Endometrial microvascular endothelial cells (primary cell): Measurements from ENCODE around the gene HMGXB4. TPM values are rescaled to one million over a fixed set of nuclear protein-coding genes. Genes with fewer than 3 reads are reported as not detected.

Experiments
- in situ Hi-C: cut with HindIII; loops from 2 replicates; pipeline ENCODE4 v1.10.0; 2017; ENCODE audit warnings: low sequenced_read_pairs, low pct_unique_long_range_greater_than_20kb; ENCODE audit errors: inconsistent ontology term
- total RNA-seq: library from RNA; depleted of rRNA; stranded (reverse); fragments of >200 nt; gene quantifications from one replicate; pipeline ENCODE4 v1.2.3, GENCODE V29; 2015; ENCODE audit errors: inconsistent ontology term

Gene HMGXB4
- total RNA-seq, 1 donor from 2014 or later = 12.9 TPM

DNA sequence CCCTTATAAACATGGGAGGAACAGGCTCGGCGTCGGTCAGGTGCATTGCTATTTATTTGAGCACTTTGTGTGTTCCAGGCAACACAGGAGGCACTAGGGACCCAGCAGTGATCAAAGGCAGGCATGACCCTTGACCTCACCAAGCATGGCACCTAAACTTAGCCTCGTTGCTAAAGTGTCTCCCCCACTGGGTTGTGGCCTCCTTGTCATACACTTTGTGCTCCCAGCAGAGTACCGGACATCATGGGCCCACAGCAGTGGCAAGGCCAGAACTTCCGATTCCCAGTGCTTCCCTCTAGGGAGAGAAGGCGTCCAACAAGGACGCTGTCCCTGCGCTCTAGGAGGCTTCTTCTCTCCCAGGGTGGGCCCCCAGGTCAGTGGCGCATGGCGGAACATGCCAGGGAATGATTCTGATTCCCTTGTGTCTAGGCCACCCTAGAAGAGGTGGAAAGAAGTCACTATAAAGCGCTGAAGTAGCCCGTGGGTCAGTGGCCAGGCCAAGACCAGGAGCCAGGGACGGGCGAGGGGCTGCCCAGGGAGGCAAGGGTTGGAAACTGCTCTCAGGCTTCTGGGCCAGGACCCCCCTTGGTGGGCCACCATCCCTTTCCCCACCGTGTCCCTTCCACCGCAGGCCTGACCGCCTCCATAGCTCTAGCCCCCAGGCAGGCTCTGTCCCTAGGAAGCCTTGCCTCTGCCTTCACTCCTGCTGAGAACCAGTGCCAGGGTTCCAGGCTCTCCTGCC lies 62.1 kb downstream of the HMGXB4 start:
- in situ Hi-C loops = no loop called here

GRCh38 chr22:35322126-35322525 lies 64.8 kb downstream of the HMGXB4 start:
- in situ Hi-C loops = no loop called here

DNA sequence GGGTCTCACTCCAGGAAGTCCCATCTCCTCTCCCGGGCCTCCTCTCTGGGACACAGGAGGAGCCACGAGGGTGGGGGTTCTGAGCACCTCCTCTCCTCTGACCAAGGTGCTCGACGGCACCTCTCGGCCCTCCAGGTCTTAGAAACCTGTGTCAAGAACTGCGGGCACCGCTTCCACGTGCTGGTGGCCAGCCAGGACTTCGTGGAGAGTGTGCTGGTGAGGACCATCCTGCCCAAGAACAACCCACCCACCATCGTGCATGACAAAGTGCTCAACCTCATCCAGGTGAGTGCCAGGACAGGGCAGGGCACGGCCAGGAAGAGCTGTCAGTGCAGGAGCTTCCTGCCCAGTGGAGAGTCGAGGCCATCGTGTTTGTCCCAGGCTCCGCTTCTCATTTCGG lies 65.6 kb downstream of the HMGXB4 start:
- in situ Hi-C loops = no loop called here

DNA sequence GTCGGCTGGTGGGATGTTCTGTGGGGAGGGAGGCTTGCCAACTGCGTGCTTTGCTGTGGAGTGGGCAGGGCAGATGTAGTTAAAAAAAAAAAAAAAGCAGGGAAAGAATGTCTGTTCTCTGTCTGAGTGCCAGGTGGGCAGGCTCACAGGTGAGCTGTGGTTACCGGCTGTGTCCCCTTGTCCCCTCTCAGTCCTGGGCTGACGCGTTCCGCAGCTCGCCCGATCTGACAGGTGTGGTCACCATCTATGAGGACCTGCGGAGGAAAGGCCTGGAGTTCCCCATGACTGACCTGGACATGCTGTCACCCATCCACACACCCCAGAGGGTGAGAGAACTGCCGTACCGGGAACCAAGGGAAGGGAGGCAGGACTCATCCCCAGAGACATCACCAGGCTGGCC lies 66.0 kb downstream of the HMGXB4 start:
- in situ Hi-C loops = no loop called here

- in situ Hi-C loops = no loop called here
These were observed 66.8 kb downstream of the HMGXB4 start for GRCh38 chr22:35324067-35324466.

GRCh38 chr22:35324762-35325161 lies 67.5 kb downstream of the HMGXB4 start:
- in situ Hi-C loops = no loop called here

- in situ Hi-C loops = no loop called here
These were observed 67.9 kb downstream of the HMGXB4 start for GRCh38 chr22:35325209-35325608.

- in situ Hi-C loops = no loop called here
These were observed 69.7 kb downstream of the HMGXB4 start for GRCh38 chr22:35326854-35327562.

- in situ Hi-C loops = no loop called here
These were observed 70.6 kb downstream of the HMGXB4 start for GRCh38 chr22:35327690-35328471.

DNA sequence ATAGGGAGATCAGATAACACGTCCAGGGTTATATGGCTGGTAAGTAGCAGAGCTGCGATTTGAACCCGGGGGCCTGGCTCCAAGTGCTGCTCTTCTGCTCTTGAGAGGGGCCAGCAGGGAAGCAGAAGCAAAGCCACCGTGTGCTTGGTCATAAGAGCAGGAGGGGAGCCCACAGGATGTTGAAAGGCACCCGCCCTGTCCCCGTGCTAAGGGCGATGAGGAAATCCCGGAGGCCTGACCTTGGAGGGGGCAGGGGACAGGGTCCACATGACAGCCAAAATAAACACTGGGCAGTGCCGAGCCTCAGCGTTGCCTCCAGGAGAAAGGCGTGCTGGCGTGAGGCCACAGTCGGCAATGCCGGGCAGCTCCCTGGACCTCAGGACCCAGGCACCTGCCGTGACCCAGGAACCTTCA lies 71.2 kb downstream of the HMGXB4 start:
- in situ Hi-C loops = no loop called here

GRCh38 chr22:35329114-35329847 lies 72.0 kb downstream of the HMGXB4 start:
- in situ Hi-C loops = no loop called here

- in situ Hi-C loops = no loop called here
These were observed 73.1 kb downstream of the HMGXB4 start for GRCh38 chr22:35330258-35330861.

DNA sequence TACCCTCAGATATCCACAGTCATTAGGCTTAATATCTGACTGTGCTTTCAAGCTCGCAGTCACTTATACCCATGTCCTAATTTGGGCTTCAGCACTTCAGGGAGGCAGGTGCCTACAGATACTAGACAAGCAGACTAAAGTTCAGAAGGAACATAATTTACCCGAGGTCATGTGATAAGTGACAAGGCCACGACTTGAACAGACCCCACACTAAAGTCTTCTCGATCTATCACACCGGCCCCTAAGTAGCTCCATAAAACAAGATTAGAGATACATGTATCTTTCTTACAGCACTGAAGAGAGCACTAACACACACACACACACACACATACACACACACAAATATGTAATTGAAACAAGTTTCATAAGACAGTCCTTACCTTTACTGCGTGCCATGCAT lies 75.0 kb downstream of the HMGXB4 start:
- in situ Hi-C loops = no loop called here

DNA sequence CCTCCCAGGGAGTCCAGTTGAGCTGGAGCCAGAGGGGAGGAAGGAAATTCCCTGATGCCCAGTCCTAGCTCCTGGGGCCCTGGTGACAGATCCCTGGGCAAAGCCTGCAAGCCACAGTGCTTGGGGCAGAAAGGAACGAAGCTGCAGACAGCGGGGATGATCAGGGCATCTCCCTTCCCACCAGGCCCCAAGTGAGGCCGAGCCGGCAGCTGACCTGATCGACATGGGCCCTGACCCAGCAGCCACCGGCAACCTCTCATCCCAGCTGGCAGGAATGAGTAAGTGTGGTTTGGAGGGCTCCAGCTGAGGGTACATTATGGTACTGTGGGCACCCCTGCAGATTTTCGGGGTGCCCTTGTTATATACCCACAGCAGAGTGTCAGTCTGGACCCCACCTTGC lies 75.9 kb downstream of the HMGXB4 start:
- in situ Hi-C loops = no loop called here

DNA sequence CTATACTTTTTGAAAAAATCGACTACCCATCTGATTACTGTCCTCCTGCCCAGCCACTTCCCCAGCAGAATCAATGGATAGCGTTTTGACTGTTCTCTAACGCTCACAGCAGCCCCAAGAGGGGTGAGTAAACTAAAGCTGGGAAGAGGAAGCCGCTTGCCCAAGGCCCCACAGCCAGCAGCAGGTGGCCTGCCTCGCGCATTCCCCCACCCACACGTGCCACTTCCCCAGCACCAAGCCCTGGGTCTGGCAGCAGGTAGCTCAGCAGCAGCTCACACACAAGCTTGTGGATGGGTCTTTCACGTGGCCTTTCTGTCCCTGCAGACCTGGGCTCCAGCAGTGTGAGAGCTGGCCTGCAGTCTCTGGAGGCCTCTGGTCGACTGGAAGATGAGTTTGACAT lies 76.7 kb downstream of the HMGXB4 start:
- in situ Hi-C loops = no loop called here

DNA sequence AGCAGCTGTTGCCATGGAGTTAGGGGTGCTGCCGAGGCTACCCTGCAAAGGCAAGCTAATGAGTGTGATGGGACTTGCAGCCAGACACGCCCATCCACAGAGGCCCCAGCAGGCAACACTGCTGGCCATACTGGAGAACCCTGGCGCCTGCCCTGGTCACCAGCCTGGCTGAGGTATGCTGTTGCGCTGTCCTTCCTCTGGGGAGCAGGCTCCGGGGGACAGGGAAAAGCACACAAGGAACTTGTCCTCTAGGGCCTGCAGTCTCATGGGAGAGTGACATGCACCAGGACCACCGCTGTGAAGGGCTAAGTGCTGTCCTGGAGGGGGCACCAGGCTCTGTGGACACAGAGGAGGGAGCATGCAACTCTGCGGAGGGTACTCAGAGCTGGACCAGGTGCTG lies 78.2 kb downstream of the HMGXB4 start:
- in situ Hi-C loops = no loop called here

DNA sequence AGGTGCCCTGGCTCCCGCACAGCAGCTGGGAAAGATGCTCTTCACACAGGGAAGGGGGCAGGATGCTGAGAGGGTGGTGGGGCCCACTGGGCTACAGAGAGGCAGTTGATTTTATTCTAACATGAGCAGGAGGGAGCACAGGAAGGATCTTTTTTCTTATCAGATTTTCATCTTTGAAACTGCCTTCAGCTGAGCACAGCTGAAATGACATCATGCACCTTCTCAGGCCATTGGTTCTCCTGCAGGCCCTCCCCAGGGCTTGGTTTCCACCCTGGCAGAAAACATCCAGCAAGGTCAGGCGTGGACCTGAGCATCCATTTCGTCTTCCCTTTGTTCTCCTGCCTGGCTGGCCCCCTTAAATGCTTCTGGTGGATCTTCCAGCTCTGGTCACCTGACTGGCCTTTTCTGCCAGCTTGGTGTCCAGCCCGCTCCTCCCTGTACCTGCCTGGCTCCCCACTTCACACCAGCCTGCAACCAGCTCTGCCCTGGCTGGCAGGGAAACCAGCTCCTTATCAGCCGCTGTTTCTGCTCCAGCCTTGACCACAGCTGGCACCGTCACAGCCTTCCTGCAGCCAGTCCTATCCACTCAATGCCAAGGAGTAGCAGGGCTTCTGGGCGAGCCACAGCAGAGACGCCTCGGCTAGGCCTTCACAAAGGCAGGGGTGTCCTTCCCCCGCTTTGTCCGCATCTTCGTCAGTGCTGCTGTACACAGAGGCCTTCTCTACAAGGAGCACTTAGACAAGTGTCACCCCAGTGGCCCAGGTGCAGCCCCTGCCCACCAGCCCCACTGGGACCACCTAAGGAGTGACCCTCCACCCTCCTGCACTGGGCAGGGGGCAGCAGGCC lies 78.9 kb downstream of the HMGXB4 start:
- in situ Hi-C loops = no loop called here

GRCh38 chr22:35337932-35338331 lies 80.6 kb downstream of the HMGXB4 start:
- in situ Hi-C loops = no loop called here
